ENCODE results near the gene RAB8B. TPM values are rescaled to one million over a fixed set of nuclear protein-coding genes. Genes with fewer than 3 reads are reported as not detected.

Gene RAB8B
- total and polyA plus RNA-seq, 5 donors from 2014 or later: 67.4 to 114 (median 77.7) TPM

- Histone ChIP-seq H3K9me3 (ENCODE audit: control insufficient read depth in 2 of 2, low read length in 2 of 2) (no peaks in the 10 kb centered on the region), H3K4me1 (ENCODE audit: control insufficient read depth, insufficient read depth, low read length, poor library complexity, severe bottlenecking) (no peaks in the 10 kb centered on the region), H3K4me3 (ENCODE audit: low read depth, low read length) (no peak overlapping the region), H3K27ac (ENCODE audit: insufficient read depth, low read length, poor library complexity, severe bottlenecking) (no peak overlapping the region), H3K36me3 (ENCODE audit: control insufficient read depth, insufficient read depth, low read length) (peaks cover 11% of the 10 kb centered on the region), H3K27me3 (ENCODE audit: control insufficient read depth, insufficient read depth, low read length) (no peaks in the 10 kb centered on the region)
- H3K9me3 Mint-ChIP-seq: no peaks in the 10 kb centered on the region
- peaks cover 40% of the 10 kb centered on the region for H3K36me3 Mint-ChIP-seq
- H3K4me1 Mint-ChIP-seq: peaks cover 0 to 19% (median 3%) of the 10 kb centered on the region in 4 donors
- no peak for DNase-seq
- no peak overlapping the region for H3K27ac Mint-ChIP-seq
- H3K27me3 Mint-ChIP-seq: no peaks in the 10 kb centered on the region
- H3K4me3 Mint-ChIP-seq: no peak overlapping the region
- no peak for ATAC-seq (ENCODE audit: low read depth in 2 of 2)
Measured at GRCh38 chr15:63294359-63294758, 105.0 kb downstream of the RAB8B start.

- Mint-ChIP-seq H3K36me3 (peaks cover 49% of the 10 kb centered on the region), H3K9me3 (no peaks in the 10 kb centered on the region), H3K27me3 (no peaks in the 10 kb centered on the region), H3K4me1 (peaks cover 0 to 19% (median 3%) of the 10 kb centered on the region in 4 donors), H3K27ac (peak overlapping the region in 2 of 3 donors; percentile 49 to 61), H3K4me3 (no peak overlapping the region)
- Histone ChIP-seq H3K4me3 (ENCODE audit: low read depth, low read length) (no peak overlapping the region), H3K4me1 (ENCODE audit: control insufficient read depth, insufficient read depth, low read length, poor library complexity, severe bottlenecking) (no peaks in the 10 kb centered on the region), H3K27ac (ENCODE audit: insufficient read depth, low read length, poor library complexity, severe bottlenecking) (no peak overlapping the region), H3K9me3 (ENCODE audit: control insufficient read depth in 2 of 2, low read length in 2 of 2) (no peaks in the 10 kb centered on the region), H3K27me3 (ENCODE audit: control insufficient read depth, insufficient read depth, low read length) (no peaks in the 10 kb centered on the region), H3K36me3 (ENCODE audit: control insufficient read depth, insufficient read depth, low read length) (peaks cover 11% of the 10 kb centered on the region)
- no peak for DNase-seq
- ATAC-seq (ENCODE audit: low read depth in 2 of 2): no peak
Measured at GRCh38 chr15:63295341-63295740, 105.9 kb downstream of the RAB8B start.

GRCh38 chr15:63296195-63296594 is 106.8 kb downstream of the RAB8B start:
- H3K36me3 Mint-ChIP-seq: peaks cover 53% of the 10 kb centered on the region
- Histone ChIP-seq H3K27me3 (ENCODE audit: control insufficient read depth, insufficient read depth, low read length) (no peaks in the 10 kb centered on the region), H3K36me3 (ENCODE audit: control insufficient read depth, insufficient read depth, low read length) (peaks cover 11% of the 10 kb centered on the region), H3K4me3 (ENCODE audit: low read depth, low read length) (no peak overlapping the region), H3K27ac (ENCODE audit: insufficient read depth, low read length, poor library complexity, severe bottlenecking) (no peak overlapping the region), H3K4me1 (ENCODE audit: control insufficient read depth, insufficient read depth, low read length, poor library complexity, severe bottlenecking) (no peaks in the 10 kb centered on the region), H3K9me3 (ENCODE audit: control insufficient read depth in 2 of 2, low read length in 2 of 2) (no peaks in the 10 kb centered on the region)
- H3K4me3 Mint-ChIP-seq: no peak overlapping the region
- no peaks in the 10 kb centered on the region for H3K27me3 Mint-ChIP-seq
- H3K4me1 Mint-ChIP-seq: peaks cover 0 to 15% (median 3%) of the 10 kb centered on the region in 4 donors
- no peaks in the 10 kb centered on the region for H3K9me3 Mint-ChIP-seq
- ATAC-seq (ENCODE audit: low read depth in 2 of 2): no peak
- peak in 1 of 3 donors; percentile 33 for DNase-seq
- peak overlapping the region in 1 of 3 donors; percentile 49 for H3K27ac Mint-ChIP-seq

GRCh38 chr15:63299943-63300575 is 110.7 kb downstream of the RAB8B start:
- H3K4me3 Mint-ChIP-seq: no peak overlapping the region
- no peak for DNase-seq
- ATAC-seq (ENCODE audit: low read depth in 2 of 2): no peak
- peaks cover 0 to 11% (median 2%) of the 10 kb centered on the region in 4 donors for H3K4me1 Mint-ChIP-seq
- no peaks in the 10 kb centered on the region for H3K9me3 Mint-ChIP-seq
- H3K4me3 ChIP-seq (ENCODE audit: low read depth, low read length): no peak overlapping the region
- no peak overlapping the region for H3K27ac ChIP-seq (ENCODE audit: insufficient read depth, low read length, poor library complexity, severe bottlenecking)
- no peaks in the 10 kb centered on the region for H3K27me3 ChIP-seq (ENCODE audit: control insufficient read depth, insufficient read depth, low read length)
- H3K4me1 ChIP-seq (ENCODE audit: control insufficient read depth, insufficient read depth, low read length, poor library complexity, severe bottlenecking): no peaks in the 10 kb centered on the region
- no peaks in the 10 kb centered on the region for H3K9me3 ChIP-seq (ENCODE audit: control insufficient read depth in 2 of 2, low read length in 2 of 2)
- H3K36me3 ChIP-seq (ENCODE audit: control insufficient read depth, insufficient read depth, low read length): peaks cover 31% of the 10 kb centered on the region
- H3K36me3 Mint-ChIP-seq: peaks cover 52% of the 10 kb centered on the region
- no peak overlapping the region for H3K27ac Mint-ChIP-seq
- no peaks in the 10 kb centered on the region for H3K27me3 Mint-ChIP-seq

- no peak overlapping the region for H3K4me3 Mint-ChIP-seq
- peaks cover 46% of the 10 kb centered on the region for H3K36me3 Mint-ChIP-seq
- Histone ChIP-seq H3K27me3 (ENCODE audit: control insufficient read depth, insufficient read depth, low read length) (no peaks in the 10 kb centered on the region), H3K4me3 (ENCODE audit: low read depth, low read length) (no peak overlapping the region), H3K9me3 (ENCODE audit: control insufficient read depth in 2 of 2, low read length in 2 of 2) (no peaks in the 10 kb centered on the region), H3K27ac (ENCODE audit: insufficient read depth, low read length, poor library complexity, severe bottlenecking) (no peak overlapping the region), H3K36me3 (ENCODE audit: control insufficient read depth, insufficient read depth, low read length) (peaks cover 40% of the 10 kb centered on the region), H3K4me1 (ENCODE audit: control insufficient read depth, insufficient read depth, low read length, poor library complexity, severe bottlenecking) (no peaks in the 10 kb centered on the region)
- no peak for DNase-seq
- no peak overlapping the region for H3K27ac Mint-ChIP-seq
- peaks cover 0 to 7% (median 2%) of the 10 kb centered on the region in 4 donors for H3K4me1 Mint-ChIP-seq
- ATAC-seq (ENCODE audit: low read depth in 2 of 2): no peak
- no peaks in the 10 kb centered on the region for H3K9me3 Mint-ChIP-seq
- H3K27me3 Mint-ChIP-seq: no peaks in the 10 kb centered on the region
Measured at GRCh38 chr15:63301088-63301487, 111.7 kb downstream of the RAB8B start.

- Histone ChIP-seq H3K27me3 (ENCODE audit: control insufficient read depth, insufficient read depth, low read length) (no peaks in the 10 kb centered on the region), H3K4me3 (ENCODE audit: low read depth, low read length) (no peak overlapping the region), H3K36me3 (ENCODE audit: control insufficient read depth, insufficient read depth, low read length) (peaks cover 32% of the 10 kb centered on the region), H3K9me3 (ENCODE audit: control insufficient read depth in 2 of 2, low read length in 2 of 2) (no peaks in the 10 kb centered on the region), H3K4me1 (ENCODE audit: control insufficient read depth, insufficient read depth, low read length, poor library complexity, severe bottlenecking) (no peaks in the 10 kb centered on the region), H3K27ac (ENCODE audit: insufficient read depth, low read length, poor library complexity, severe bottlenecking) (no peak overlapping the region)
- Mint-ChIP-seq H3K4me3 (no peak overlapping the region), H3K9me3 (peaks cover 0 to 2% (median 0%) of the 10 kb centered on the region in 7 donors), H3K27ac (no peak overlapping the region), H3K27me3 (no peaks in the 10 kb centered on the region), H3K36me3 (peaks cover 36% of the 10 kb centered on the region), H3K4me1 (peaks cover 0 to 4% (median 0%) of the 10 kb centered on the region in 4 donors)
- DNase-seq: no peak
- no peak for ATAC-seq (ENCODE audit: low read depth in 2 of 2)
Measured at GRCh38 chr15:63305260-63305659, 115.9 kb downstream of the RAB8B start.

GRCh38 chr15:63306492-63307073 is 117.2 kb downstream of the RAB8B start:
- H3K27ac ChIP-seq (ENCODE audit: insufficient read depth, low read length, poor library complexity, severe bottlenecking): no peak overlapping the region
- Mint-ChIP-seq H3K27me3 (no peaks in the 10 kb centered on the region), H3K9me3 (peaks cover 0 to 3% (median 0%) of the 10 kb centered on the region in 7 donors), H3K27ac (no peak overlapping the region), H3K4me3 (no peak overlapping the region), H3K36me3 (peaks cover 36% of the 10 kb centered on the region), H3K4me1 (peaks cover 0 to 4% (median 0%) of the 10 kb centered on the region in 4 donors)
- H3K4me3 ChIP-seq (ENCODE audit: low read depth, low read length): no peak overlapping the region
- ATAC-seq (ENCODE audit: low read depth in 2 of 2) (no peak), DNase-seq (no peak)
- no peaks in the 10 kb centered on the region for H3K27me3 ChIP-seq (ENCODE audit: control insufficient read depth, insufficient read depth, low read length)
- peaks cover 32% of the 10 kb centered on the region for H3K36me3 ChIP-seq (ENCODE audit: control insufficient read depth, insufficient read depth, low read length)
- H3K9me3 ChIP-seq (ENCODE audit: control insufficient read depth in 2 of 2, low read length in 2 of 2): no peaks in the 10 kb centered on the region
- H3K4me1 ChIP-seq (ENCODE audit: control insufficient read depth, insufficient read depth, low read length, poor library complexity, severe bottlenecking): no peaks in the 10 kb centered on the region

GRCh38 chr15:63308491-63308890 is 119.1 kb downstream of the RAB8B start:
- H3K27me3 ChIP-seq (ENCODE audit: control insufficient read depth, insufficient read depth, low read length): no peaks in the 10 kb centered on the region
- ATAC-seq (ENCODE audit: low read depth in 2 of 2): no peak
- no peak overlapping the region for H3K27ac ChIP-seq (ENCODE audit: insufficient read depth, low read length, poor library complexity, severe bottlenecking)
- Mint-ChIP-seq H3K27ac (no peak overlapping the region), H3K4me3 (no peak overlapping the region), H3K36me3 (peaks cover 23% of the 10 kb centered on the region), H3K4me1 (peaks cover 0 to 4% (median 0%) of the 10 kb centered on the region in 4 donors), H3K27me3 (no peaks in the 10 kb centered on the region), H3K9me3 (peaks cover 0 to 3% (median 0%) of the 10 kb centered on the region in 7 donors)
- peaks cover 15% of the 10 kb centered on the region for H3K36me3 ChIP-seq (ENCODE audit: control insufficient read depth, insufficient read depth, low read length)
- no peaks in the 10 kb centered on the region for H3K9me3 ChIP-seq (ENCODE audit: control insufficient read depth in 2 of 2, low read length in 2 of 2)
- H3K4me1 ChIP-seq (ENCODE audit: control insufficient read depth, insufficient read depth, low read length, poor library complexity, severe bottlenecking): no peaks in the 10 kb centered on the region
- H3K4me3 ChIP-seq (ENCODE audit: low read depth, low read length): no peak overlapping the region
- no peak for DNase-seq
